Activated gamma-delta T cell treated with Interleukin-2 at 50 U/mL for 16 hours (primary cell): ENCODE data around the gene TRIM43.
"Not testable (repeated sequence)": the region's sequence is repeated elsewhere in the genome, so short reads cannot be mapped to it uniquely, and the experiment has no call there.

Experiments used
- DNase-seq: peaks from one replicate; pipeline ENCODE4 v3.0.0-alpha.2; 2020

TRIM43 gene

GRCh38 chr2:95591701-95592100, at the start of gene TRIM43:
Gene TRIM43, plus strand, starts transcription at chr2:95592001. Its CDS starts 2,023 bp downstream, at chr2:95594024.
- not testable (repeated sequence) for DNase-seq

DNA sequence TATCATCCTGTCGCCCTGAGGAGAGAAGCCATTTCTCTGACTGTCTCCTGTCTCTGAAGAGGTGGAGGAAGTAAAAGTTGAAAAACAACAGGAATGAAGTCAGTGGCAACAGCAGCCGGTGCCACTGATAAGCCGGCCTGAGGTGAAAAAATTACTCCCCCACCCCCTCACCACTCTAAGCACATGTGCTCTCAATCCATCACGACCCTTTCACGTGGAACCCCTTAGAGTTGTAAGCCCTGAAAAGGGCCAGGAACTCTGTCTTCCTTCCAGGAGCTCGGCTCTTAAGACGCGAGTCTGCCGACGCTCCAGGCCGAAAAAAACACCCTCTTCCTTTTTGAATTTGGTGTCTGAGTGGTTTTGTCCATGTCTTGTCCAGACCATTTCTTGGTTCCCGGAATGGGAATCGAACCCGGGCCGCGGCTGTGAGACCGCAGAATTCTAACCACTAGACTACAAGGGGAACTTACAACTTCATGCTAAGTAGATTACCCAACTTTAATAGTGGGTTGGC, 40.7 kb upstream of the TRIM43 start:
- no peak for DNase-seq

DNA sequence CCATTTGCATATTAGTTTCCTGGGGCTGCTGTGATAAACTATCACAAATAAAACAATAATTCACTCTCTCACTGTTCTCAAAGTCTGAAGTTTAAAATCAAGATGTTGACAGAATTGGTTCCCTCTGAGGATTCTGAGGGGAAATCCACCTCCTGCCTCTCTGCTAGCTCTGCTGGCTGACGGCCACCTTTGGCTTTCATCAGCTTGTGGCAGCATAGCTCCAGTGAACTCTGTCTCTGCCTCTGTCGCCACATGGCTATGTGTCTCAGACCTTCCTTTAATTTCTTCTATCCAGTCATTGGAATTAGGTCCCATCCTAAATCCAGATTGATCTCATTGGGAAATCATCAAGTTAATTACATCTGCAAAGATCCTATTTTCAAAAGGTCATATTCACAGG, 38.9 kb upstream of the TRIM43 start:
- no peak for DNase-seq

GRCh38 chr2:95569170-95569569, 22.6 kb upstream of the TRIM43 start:
- DNase-seq: no peak

- DNase-seq: no peak
Observed at GRCh38 chr2:95573866-95574265, 17.9 kb upstream of the TRIM43 start.

GRCh38 chr2:95574506-95574905, 17.3 kb upstream of the TRIM43 start:
- no peak for DNase-seq

DNA sequence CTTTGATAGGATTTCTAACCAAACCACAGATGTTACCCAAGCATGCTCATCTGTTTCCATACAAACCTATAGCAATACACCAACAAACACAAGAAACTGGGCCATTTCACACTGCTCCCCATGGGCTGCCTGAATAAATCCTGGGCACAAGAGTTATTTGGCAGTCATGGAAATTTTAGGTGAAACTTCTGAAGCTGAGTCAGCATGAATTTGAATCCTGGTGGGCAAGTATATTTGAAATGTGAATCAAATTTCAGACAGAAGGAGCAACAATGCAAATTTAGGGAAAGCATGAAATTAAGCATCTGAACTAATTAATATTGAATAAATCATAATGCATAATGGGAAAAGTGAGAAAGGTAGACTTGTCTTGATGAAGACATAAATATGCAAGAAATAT, 15.9 kb upstream of the TRIM43 start:
- DNase-seq: no peak

- no peak for DNase-seq
Observed at GRCh38 chr2:95578539-95578938, 13.3 kb upstream of the TRIM43 start.

DNA sequence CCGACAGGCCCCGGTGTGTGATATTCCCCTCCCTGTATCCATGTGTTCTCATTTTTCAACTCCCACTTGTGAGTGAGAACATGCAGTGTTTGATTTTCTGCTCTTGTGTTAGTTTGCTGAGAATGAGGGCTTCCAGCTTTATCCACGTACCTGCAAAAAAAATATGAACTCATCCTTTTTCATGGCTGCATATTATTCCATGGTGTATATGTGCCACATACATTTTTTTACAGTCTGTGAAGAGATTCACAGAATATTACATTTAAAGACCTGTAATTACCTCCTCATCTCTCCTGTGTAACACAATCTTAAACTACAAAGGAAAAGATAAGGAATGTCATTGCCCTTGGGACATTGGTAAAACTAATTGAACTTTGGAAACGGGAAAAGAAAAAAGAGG, 8.3 kb upstream of the TRIM43 start:
- DNase-seq: not testable (repeated sequence)

DNA sequence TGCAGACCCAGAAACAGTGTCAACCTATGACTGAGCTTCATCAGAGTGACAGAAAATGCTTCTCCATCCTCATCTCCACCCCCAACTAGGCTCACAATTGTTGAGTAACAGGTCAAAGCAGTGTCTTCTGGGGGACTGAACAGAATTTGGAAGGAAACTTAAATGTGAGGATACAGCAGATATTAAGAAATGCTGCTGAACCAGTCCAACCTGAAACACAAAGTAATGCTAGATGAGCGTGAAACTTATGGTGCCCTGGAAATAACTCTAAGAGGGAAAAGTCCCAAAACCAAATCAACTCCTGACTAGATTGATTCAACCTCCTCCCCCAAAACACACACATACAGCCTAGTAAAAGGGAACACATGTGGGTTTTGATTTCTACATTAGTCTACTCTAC, 7.5 kb upstream of the TRIM43 start:
- DNase-seq: not testable (repeated sequence)

- not testable (repeated sequence) for DNase-seq
Observed at GRCh38 chr2:95589777-95590536, 1.8 kb upstream of the TRIM43 start.

- not testable (repeated sequence) for DNase-seq
Observed at GRCh38 chr2:95592973-95593372, 1.2 kb downstream of the TRIM43 start.

DNA sequence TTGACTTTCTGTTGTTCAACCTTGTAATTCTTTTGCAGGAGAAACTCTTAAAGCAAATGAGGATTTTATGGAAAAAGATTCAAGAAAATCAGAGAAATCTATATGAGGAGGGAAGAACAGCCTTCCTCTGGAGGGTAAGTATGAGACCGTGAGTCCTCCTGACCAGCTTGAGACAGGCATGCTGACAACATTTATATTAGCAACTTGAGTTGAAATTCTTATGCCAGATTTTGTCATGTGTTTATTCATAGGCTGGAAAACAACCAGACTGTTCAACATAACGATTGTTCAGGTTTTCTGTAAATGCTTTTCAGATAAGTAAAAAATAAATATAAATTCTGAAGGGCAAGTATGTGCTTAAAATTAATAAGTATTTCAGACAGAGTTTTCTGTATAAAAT, 3.2 kb downstream of the TRIM43 start:
- not testable (repeated sequence) for DNase-seq

DNA sequence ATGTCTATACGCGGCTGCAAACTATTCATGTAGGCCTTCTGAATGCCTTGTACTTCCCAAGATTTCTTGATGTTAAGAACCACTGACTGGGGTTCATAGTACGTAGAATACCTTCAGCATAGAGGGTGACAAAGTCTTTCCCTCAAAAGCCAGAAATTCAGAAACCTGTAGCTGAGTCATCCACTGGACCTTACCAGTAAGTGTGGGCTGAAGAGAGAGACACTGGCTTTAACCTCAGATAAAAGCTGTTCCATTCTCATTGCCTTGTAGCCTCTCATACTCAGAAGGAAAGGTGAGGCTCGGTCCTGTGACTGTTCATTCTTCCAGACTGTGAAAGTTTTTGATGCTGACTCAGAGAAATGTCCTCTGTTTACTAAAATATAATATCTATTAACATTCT, 9.5 kb downstream of the TRIM43 start:
- not testable (repeated sequence) for DNase-seq

GRCh38 chr2:95602146-95602545, 10.3 kb downstream of the TRIM43 start:
- DNase-seq: not testable (repeated sequence)

DNA sequence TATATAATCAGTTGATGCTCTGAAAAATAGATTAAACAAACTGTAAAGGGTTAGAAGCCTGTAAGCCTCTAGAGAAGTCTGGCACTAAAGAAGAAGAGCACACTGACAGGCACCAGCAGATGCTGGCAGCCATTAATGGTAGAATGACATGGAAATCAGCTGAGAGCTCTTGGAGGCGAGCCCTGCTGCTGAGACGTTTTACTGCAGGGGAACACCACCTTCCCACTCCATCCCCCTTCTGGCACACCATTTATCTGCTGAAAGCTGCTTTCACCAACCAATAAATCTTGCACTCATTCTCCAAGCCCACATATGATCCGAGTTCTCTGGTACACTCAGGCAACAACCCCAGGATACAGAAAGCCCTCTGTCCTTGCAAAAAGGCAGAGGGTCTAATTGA, 16.6 kb downstream of the TRIM43 start:
- DNase-seq: not testable (repeated sequence)

GRCh38 chr2:95609764-95610163, 18.0 kb downstream of the TRIM43 start:
- not testable (repeated sequence) for DNase-seq

DNA sequence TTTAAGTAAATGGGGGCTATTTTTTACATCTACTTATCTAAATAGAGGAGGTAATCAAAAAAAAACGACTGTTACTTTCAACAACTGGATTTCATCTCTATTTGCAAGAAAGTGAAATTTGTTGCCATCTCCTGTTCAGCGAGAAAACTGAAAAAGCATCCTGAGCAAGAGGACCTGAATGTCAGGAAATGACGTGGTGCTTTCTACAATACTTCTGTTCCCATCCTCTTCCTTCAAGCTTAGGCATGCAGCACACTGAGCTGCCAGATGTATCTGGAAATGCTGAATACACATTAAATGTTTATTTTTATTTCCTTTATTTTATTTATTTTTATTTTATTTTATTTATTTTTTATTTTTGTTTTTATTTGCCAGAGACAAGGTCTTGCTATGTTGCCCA, 21.2 kb downstream of the TRIM43 start:
- DNase-seq: not testable (repeated sequence)

DNA sequence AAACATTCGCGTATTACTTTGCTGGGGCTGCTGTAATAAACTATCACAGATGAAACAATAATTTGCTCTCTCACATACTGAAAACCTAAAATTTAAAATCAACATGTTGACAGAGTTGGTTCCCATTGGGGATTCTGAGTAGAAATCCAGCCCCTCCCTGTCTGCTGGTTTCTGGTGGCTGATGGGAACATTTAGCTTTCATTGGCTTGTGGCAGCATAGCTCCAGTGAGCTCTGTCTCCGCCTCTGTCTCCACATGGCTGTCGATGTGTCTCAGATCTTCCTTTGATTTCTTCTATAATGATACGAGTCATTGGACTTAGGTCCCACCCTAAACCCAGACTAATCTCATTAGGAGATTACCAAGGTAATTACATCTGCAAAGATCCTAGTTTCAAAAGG, 30.9 kb downstream of the TRIM43 start:
- DNase-seq: not testable (repeated sequence)

DNA sequence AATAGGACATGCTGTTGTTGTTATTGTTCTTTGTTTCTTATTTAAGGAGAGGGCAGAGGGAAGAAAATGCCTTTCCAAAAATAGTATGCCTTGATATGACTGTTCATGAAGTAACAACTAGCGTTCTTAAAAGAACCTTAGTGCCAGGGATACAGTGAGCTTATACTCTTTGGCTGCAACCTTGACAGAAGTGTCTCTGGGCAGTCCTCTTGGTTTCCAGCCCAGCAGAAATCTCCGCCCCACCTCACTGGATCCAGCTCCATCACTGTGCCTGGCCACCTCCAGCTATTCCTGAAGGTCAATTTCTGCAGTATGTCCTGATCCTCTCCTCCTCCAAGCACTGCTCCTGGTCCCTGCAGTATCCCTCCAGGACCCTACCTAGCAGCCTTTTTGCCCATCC, 39.2 kb downstream of the TRIM43 start:
- not testable (repeated sequence) for DNase-seq

GRCh38 chr2:95633626-95634259, 41.9 kb downstream of the TRIM43 start:
- DNase-seq: not testable (repeated sequence)

DNA sequence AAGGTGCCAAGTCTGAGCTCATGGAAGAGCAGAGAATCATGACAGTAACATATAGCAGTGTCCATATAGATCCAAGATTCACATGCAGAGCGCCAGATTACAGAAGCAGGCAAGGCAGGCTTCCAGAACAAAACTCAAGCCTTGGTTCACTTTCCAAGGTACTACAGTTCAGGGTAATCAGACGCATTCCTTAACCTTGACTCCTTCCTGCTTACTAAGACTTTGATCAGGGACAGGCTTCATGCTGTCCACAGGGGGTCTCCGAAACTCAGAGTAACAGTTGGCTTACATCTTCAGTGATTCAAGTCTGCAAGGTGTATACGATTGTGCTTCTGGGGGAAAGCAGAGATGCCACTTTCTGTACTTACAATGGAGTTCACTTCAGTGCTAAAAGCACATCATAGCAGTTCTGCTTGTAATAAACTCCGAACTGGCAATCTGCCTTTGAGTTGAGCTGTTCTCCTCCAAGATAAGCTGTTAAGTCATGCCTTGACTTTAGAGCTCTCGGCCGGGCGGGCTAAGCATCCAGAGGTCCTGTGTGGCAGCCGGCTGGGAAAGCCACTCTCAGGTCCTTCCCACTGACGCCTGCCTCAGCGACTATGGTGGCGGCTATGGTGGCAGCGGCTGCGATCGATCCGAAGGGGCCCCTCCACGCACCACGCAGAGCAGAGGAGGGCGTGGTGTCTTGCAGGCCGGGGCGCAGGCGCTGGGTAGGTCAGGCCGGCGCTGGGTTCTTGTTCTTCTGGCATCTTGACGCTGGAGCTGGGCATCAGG, 48.9 kb downstream of the TRIM43 start:
- not testable (repeated sequence) for DNase-seq

GRCh38 chr2:95641289-95641575, 49.4 kb downstream of the TRIM43 start:
- DNase-seq: not testable (repeated sequence)

GRCh38 chr2:95641787-95642186, 50.0 kb downstream of the TRIM43 start:
- DNase-seq: not testable (repeated sequence)
